HepG2 (cell line): ENCODE results near the gene OR2T6. TPM values are rescaled to one million over a fixed set of nuclear protein-coding genes. Genes with fewer than 3 reads are reported as not detected.

Source experiments
- ATAC-seq: fragments of 200-7000 bp; cut with Tn5 transposase; 3 replicates; pipeline ENCODE4 v1.9.1; 2020; ENCODE audit warnings: mild to moderate bottlenecking, moderate library complexity
- BruUV-seq: library from RNA; stranded (reverse); fragments of 400-500 nt; replicated peaks from 2 replicates; lab custom pipeline; 2021; lab: Mats Ljungman, UMichigan
- CTCF ChIA-PET: fragments of 300-600 bp; formaldehyde crosslinking; extraction: SDS; loops from one replicate; lab custom pipeline; 2021; ENCODE audit warnings: low total read pairs, inconsistent platforms, low intra/inter-chr PET ratio; lab: Yijun Ruan, JAX
- POLR2A ChIA-PET: fragments of 350-600 bp; sonication (Branson Sonifier 250); formaldehyde crosslinking; loops from one replicate; lab custom pipeline; 2020; ENCODE audit warnings: antibody characterized with exemption, inconsistent platforms; lab: Yijun Ruan, JAX
- DNase-seq: peaks from one replicate; pipeline ENCODE4 v3.0.0-alpha.2; 2015; ENCODE audit warnings: low spot score
- FAIRE-seq: peaks from 3 replicates; lab custom pipeline; 2011; peaks lifted over from hg19 to GRCh38; lab: Jason Lieb, UNC
- H2AFZ ChIP-seq: one replicate; pipeline ENCODE4 v1.6.1; 2011; ENCODE audit warnings: low read length, inconsistent platforms
- H3K27ac ChIP-seq: fragments of 300-600 bp; 3 replicates; pipeline ENCODE4 v1.8.0; 2011; ENCODE audit warnings: mixed run types, mild to moderate bottlenecking, mixed read lengths, low read length, inconsistent platforms; ENCODE audit not compliant: insufficient read depth; ENCODE audit errors: extremely low read length
- H3K27me3 ChIP-seq, 2 experiments: fragments of 200-600 bp in 1 of 2; 2 replicates in 1 of 2; 3 replicates in 1 of 2; pipeline versions ENCODE4 v1.6.0 to v1.8.0; 2011; ENCODE audit warnings: low read length in 2 of 2, mild to moderate bottlenecking in 2 of 2, moderate library complexity in 2 of 2, inconsistent platforms in 1 of 2; ENCODE audit not compliant: insufficient read depth in 2 of 2, control insufficient read depth in 1 of 2
- H3K36me3 ChIP-seq, 2 experiments: fragments of 200-600 bp in 1 of 2; replicated peaks in 1 of 2; 2 replicates in 1 of 2; 3 replicates in 1 of 2; pipeline versions ENCODE4 v1.5.1 to v1.8.0; 2011; ENCODE audit warnings: low read length in 2 of 2, inconsistent platforms in 1 of 2; ENCODE audit not compliant: insufficient read depth in 2 of 2, control insufficient read depth in 1 of 2
- H3K4me1 ChIP-seq: 2 replicates; pipeline ENCODE4 v1.5.1; 2012; ENCODE audit warnings: low read length, inconsistent platforms; ENCODE audit not compliant: insufficient read depth
- H3K4me2 ChIP-seq: 2 replicates; pipeline ENCODE4 v1.6.0; 2011; ENCODE audit warnings: low read depth, low read length, inconsistent platforms
- H3K4me3 ChIP-seq, 3 experiments: fragments of 200-600 bp in 1 of 3; sonication (generic), shearing (Covaris generic) in 1 of 3; replicated peaks in 1 of 3; 2 replicates each; pipeline ENCODE4 v1.5.1; 2011 to 2016; ENCODE audit warnings: low read length in 3 of 3, inconsistent platforms in 2 of 3, low read depth in 2 of 3, mild to moderate bottlenecking in 2 of 3, control low read depth in 1 of 3, mixed read lengths in 1 of 3; ENCODE audit not compliant: insufficient read depth in 1 of 3
- H3K79me2 ChIP-seq: one replicate; pipeline ENCODE4 v1.6.1; 2011; ENCODE audit warnings: low read length, inconsistent platforms; ENCODE audit not compliant: insufficient read depth
- H3K9ac ChIP-seq: 2 replicates; pipeline ENCODE4 v1.6.0; 2011; ENCODE audit warnings: mild to moderate bottlenecking, low read depth, low read length, inconsistent platforms; ENCODE audit not compliant: insufficient read depth
- H3K9me3 ChIP-seq: 2 replicates; pipeline ENCODE4 v1.5.1; 2012; ENCODE audit warnings: mild to moderate bottlenecking, low read length
- H4K20me1 ChIP-seq: 2 replicates; pipeline ENCODE4 v1.6.0; 2011; ENCODE audit warnings: inconsistent platforms, mild to moderate bottlenecking, low read length, moderate library complexity; ENCODE audit not compliant: insufficient read depth
- EP300 ChIP-seq, 3 experiments: sonication (generic) in 1 of 3; formaldehyde crosslinking in 1 of 3; IDR thresholded peaks; 2 replicates each; pipeline versions ENCODE4 v1.5.1 to v1.6.1; 2011 to 2020; ENCODE audit warnings: low read depth in 2 of 3, low read length in 2 of 3, borderline replicate concordance in 1 of 3, improper control_type of control experiment in 1 of 3, mild to moderate bottlenecking in 1 of 3, missing genetic modification reagents in 1 of 3, moderate library complexity in 1 of 3
- HNRNPH1 ChIP-seq: fragments of 200-400 bp; formaldehyde crosslinking; optimal IDR thresholded peaks from 2 replicates; pipeline ENCODE3; 2017; ENCODE audit warnings: mild to moderate bottlenecking, low read depth, low read length
- HOMEZ ChIP-seq: IDR thresholded peaks from 2 replicates; pipeline ENCODE4 v1.6.1; 2016; ENCODE audit warnings: low read depth
- MAFK ChIP-seq, 2 experiments: IDR thresholded peaks in 1 of 2; conservative IDR thresholded peaks in 1 of 2; 2 replicates each; pipeline ENCODE4 v1.6.1; 2011; ENCODE audit warnings: improper control_type of control experiment in 2 of 2, low read length in 2 of 2
- PAWR ChIP-seq: sonication (generic); formaldehyde crosslinking; IDR thresholded peaks from 2 replicates; pipeline ENCODE4 v1.4.0; 2020; ENCODE audit warnings: missing genetic modification reagents, mild to moderate bottlenecking, borderline replicate concordance
- POLR2G ChIP-seq: fragments of 200-400 bp; formaldehyde crosslinking; IDR thresholded peaks from 2 replicates; pipeline ENCODE4 v1.6.1; 2018; ENCODE audit warnings: mild to moderate bottlenecking, low read depth, low read length, moderate library complexity
- SALL1 ChIP-seq: sonication (generic); formaldehyde crosslinking; IDR thresholded peaks from 2 replicates; pipeline ENCODE4 v1.8.0; 2022; ENCODE audit warnings: mild to moderate bottlenecking, missing genetic modification reagents
- SNAPC5 ChIP-seq: sonication (generic); formaldehyde crosslinking; IDR thresholded peaks from 2 replicates; pipeline ENCODE4 v1.8.1; 2023; ENCODE audit warnings: mild to moderate bottlenecking, missing genetic modification reagents, borderline replicate concordance
- TEAD3 ChIP-seq: optimal IDR thresholded peaks from 2 replicates; pipeline ENCODE3; 2016; ENCODE audit warnings: borderline replicate concordance
- THAP8 ChIP-seq: sonication (generic); formaldehyde crosslinking; IDR thresholded peaks from 2 replicates; pipeline ENCODE4 v1.5.1; 2020; ENCODE audit warnings: missing genetic modification reagents, mild to moderate bottlenecking, borderline replicate concordance
- TRIM22 ChIP-seq: fragments of 450-650 bp; IDR thresholded peaks from 2 replicates; pipeline ENCODE4 v1.6.1; 2017
- ZBTB34 ChIP-seq: sonication (generic); formaldehyde crosslinking; IDR thresholded peaks from 2 replicates; pipeline ENCODE4 v1.8.0; 2022; ENCODE audit warnings: mild to moderate bottlenecking, missing genetic modification reagents
- ZNF207 ChIP-seq: fragments of 450-650 bp; IDR thresholded peaks from 2 replicates; pipeline ENCODE4 v1.6.1; 2016; ENCODE audit warnings: antibody characterized with exemption, borderline replicate concordance
- ZNF713 ChIP-seq: sonication (generic); formaldehyde crosslinking; IDR thresholded peaks from 2 replicates; pipeline ENCODE4 v1.4.0; 2020; ENCODE audit warnings: mild to moderate bottlenecking, missing genetic modification reagents
- ZNF761 ChIP-seq: sonication (generic); formaldehyde crosslinking; conservative IDR thresholded peaks from 2 replicates; pipeline ENCODE4 v1.4.0; 2020; ENCODE audit warnings: mild to moderate bottlenecking, missing genetic modification reagents
- ZNF777 ChIP-seq: sonication (generic); formaldehyde crosslinking; IDR thresholded peaks from 2 replicates; pipeline ENCODE4 v1.4.0; 2020; ENCODE audit warnings: missing genetic modification reagents
- WGBS: methylation state at CpG from one replicate; pipeline ENCODE4 v1.1.6; 2017; ENCODE audit warnings: low lambda C conversion rate; 5-methylcytosine and 5-hydroxymethylcytosine counted together
- in situ Hi-C: cut with HindIII; loops from 2 replicates; pipeline ENCODE4 v1.10.0; 2017; ENCODE audit warnings: low pct_unique_long_range_greater_than_20kb; ENCODE audit not compliant: extremely low pct_ligation_motif_present
- intact Hi-C: fragments of 100-400 bp; cut with micrococcal nuclease; formaldehyde crosslinking; loops from one replicate; pipeline ENCODE4 v1.10.0; 2022; ENCODE audit not compliant: unreplicated experiment
- polyA plus RNA-seq, 8 experiments: library from polyadenylated mRNA; depleted of rRNA in 3 of 8; stranded (reverse) in 7 of 8; unstranded in 1 of 8; fragments of >200 nt; fragmentation: Illumina TruSeq in 4 of 8; extraction: Trizol in 4 of 8; gene quantifications; 2 replicates each; pipeline versions ENCODE4 v1.2.1 to v1.2.3, GENCODE V29; 2011 to 2016; ENCODE audit warnings: low read depth in 4 of 8, missing spikeins in 1 of 8, mixed read lengths in 1 of 8; ENCODE audit not compliant: insufficient read depth in 1 of 8
- total RNA-seq, 5 experiments: library from RNA; depleted of rRNA; stranded (reverse); fragments of >200 nt; fragmentation: Illumina TruSeq; extraction: Trizol; gene quantifications; 2 replicates each; pipeline ENCODE4 v1.2.3, GENCODE V29; 2016; ENCODE audit warnings: low read depth in 1 of 5

Gene OR2T6
- total and polyA plus RNA-seq, 2 of the 13 experiments (the other 11 are each of a cell fraction or from before 2014, with no cell fraction given): not detected

GRCh38 chr1:248372394-248372793 is 3.2 kb upstream of the OR2T6 start:
- H3K27ac ChIP-seq: no peak overlapping the region
- FAIRE-seq: no peak
- in situ Hi-C loops (no loop called here), intact Hi-C loops (no loop called here)
- CTCF ChIA-PET: no interaction called here
- DNase-seq: no peak
- H3K4me1 ChIP-seq: no peaks in the 10 kb centered on the region
- POLR2A ChIA-PET: no interaction called here
- no peak overlapping the region for H3K9ac ChIP-seq
- no peak overlapping the region for H3K4me2 ChIP-seq
- BruUV-seq: no TSS peak
- no peak for ATAC-seq
- WGBS: 0% methylated on average over 5 of the region's 5 CpGs
- peaks cover 39% of the 10 kb centered on the region for H3K9me3 ChIP-seq
- no peaks in the 10 kb centered on the region for H4K20me1 ChIP-seq
- no peak overlapping the region for H3K4me3 ChIP-seq
- H3K36me3 ChIP-seq: no peaks in the 10 kb centered on the region
- no peaks in the 10 kb centered on the region for H3K27me3 ChIP-seq
- no peak overlapping the region for H2AFZ ChIP-seq
- TF ChIP-seq THAP8 (CRISPR knock-in tag) (no peak), ZBTB34 (CRISPR knock-in tag) (no peak), SNAPC5 (CRISPR knock-in tag) (no peak), POLR2G (no peak), ZNF207 (no peak), MAFK (conservative IDR thresholded peaks at IDR 0.05 in 1 of 2, IDR thresholded peaks at IDR 0.05 in 1 of 2; ENCODE audit: low read length in 2 of 2) (no peak), EP300 (IDR thresholded peaks at IDR 0.05; ENCODE audit: low read depth in 2 of 2, low read length in 2 of 2) (no peak), EP300 (CRISPR knock-in tag; IDR thresholded peaks at IDR 0.05; ENCODE audit: borderline replicate concordance) (no peak), ZNF777 (CRISPR knock-in tag) (no peak), HOMEZ (CRISPR knock-in tag) (no peak), ZNF713 (CRISPR knock-in tag) (no peak), TRIM22 (no peak), HNRNPH1 (no peak), SALL1 (CRISPR knock-in tag) (no peak), PAWR (CRISPR knock-in tag) (no peak), TEAD3 (CRISPR knock-in tag) (no peak), ZNF761 (no peak)
- H3K79me2 ChIP-seq: no peaks in the 10 kb centered on the region
